ENCODE measurements around the gene SKIL.

DNA sequence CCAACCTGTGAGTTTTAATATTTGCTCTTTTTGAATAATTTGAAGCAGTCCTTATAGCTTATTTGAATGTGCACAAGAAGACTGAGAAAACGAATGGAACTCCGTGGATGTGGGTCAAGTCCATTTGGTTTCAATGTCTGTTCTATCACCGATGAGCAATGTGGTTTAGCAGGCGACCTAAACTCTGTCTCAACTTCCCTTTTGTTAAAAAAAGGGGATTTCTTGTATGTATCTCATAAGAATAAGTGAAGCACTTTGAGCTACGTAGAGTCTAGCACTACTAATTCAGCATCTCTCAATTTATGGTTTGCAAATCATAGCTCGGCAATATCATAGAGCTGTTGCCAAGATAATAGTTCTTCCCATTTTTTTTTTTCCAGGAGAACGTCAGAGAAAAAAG is 4.6 kb upstream of the SKIL start:
- TF ChIP-seq CTCF (IDR thresholded peaks at IDR 0.05): no peak
- TF ChIP-seq POLR2A (IDR thresholded peaks at IDR 0.05): no peak

Measured in heart left ventricle (tissue), 13 donors.